Erythroblast (primary cell): Measurements from ENCODE around the gene RPL12.

Experiments used
- GATA1 ChIP-seq: IDR thresholded peaks from 2 replicates; pipeline ENCODE4 v1.6.1; 2011; ENCODE audit warnings: low read depth, mild to moderate bottlenecking, control low read depth, low read length, moderate library complexity
- POLR2A ChIP-seq: IDR thresholded peaks from 2 replicates; pipeline ENCODE4 v1.6.1; 2011; ENCODE audit warnings: mild to moderate bottlenecking, low read length

- TF ChIP-seq POLR2A (no peak), GATA1 (no peak)
These were observed 6.8 kb downstream of the RPL12 start for GRCh38 chr9:127444283-127444920.
